Measurements from ENCODE around the gene ZNF263. TPM values are rescaled to one million over a fixed set of nuclear protein-coding genes. Genes with fewer than 3 reads are reported as not detected.

Gene ZNF263
- total and polyA plus RNA-seq, 2 of the 13 experiments (the other 11 are each of a cell fraction or from before 2014, with no cell fraction given): 10.2 to 41.2 TPM

- TF ChIP-seq ZSCAN5A (CRISPR knock-in tag; IDR thresholded peaks at IDR 0.05; ENCODE audit: borderline replicate concordance) (no peak), HNF4A (CRISPR knock-in tag; IDR thresholded peaks at IDR 0.05) (0 out of 2 replicates have a peak, but pooled peaks have one; percentile 17), ZNF10 (CRISPR knock-in tag; IDR thresholded peaks at IDR 0.05; ENCODE audit: borderline replicate concordance, low read depth) (no peak), ZNF564 (CRISPR knock-in tag; IDR thresholded peaks at IDR 0.05) (peak; percentile 49), MTF2 (CRISPR knock-in tag; IDR thresholded peaks at IDR 0.05; ENCODE audit: borderline replicate concordance) (no peak), ZNF382 (CRISPR knock-in tag; IDR thresholded peaks at IDR 0.05; ENCODE audit: borderline replicate concordance) (no peak), RBM39 (IDR thresholded peaks at IDR 0.05; ENCODE audit: low read depth, low read length, poor library complexity, severe bottlenecking) (no peak), BRCA1 (CRISPR knock-in tag; IDR thresholded peaks at IDR 0.05) (0 out of 2 replicates have a peak, but pooled peaks have one; percentile 29), ZC3H4 (CRISPR knock-in tag; IDR thresholded peaks at IDR 0.05; ENCODE audit: borderline replicate concordance) (no peak), ISX (CRISPR knock-in tag; conservative IDR thresholded peaks at IDR 0.05) (peak; percentile 3; the same call in 1 of the 2 replicates), PPARG (CRISPR knock-in tag; conservative IDR thresholded peaks at IDR 0.05) (no peak), PCBP1 (IDR thresholded peaks at IDR 0.05; ENCODE audit: borderline replicate concordance, low read depth, low read length) (no peak), HINFP (CRISPR knock-in tag; IDR thresholded peaks at IDR 0.05; ENCODE audit: low read depth) (0 out of 2 replicates have a peak, but pooled peaks have one; percentile 15), MAFF (IDR thresholded peaks at IDR 0.05; ENCODE audit: low read depth, low read length) (0 out of 2 replicates have a peak, but pooled peaks have one; percentile 13), ZNF772 (CRISPR knock-in tag; IDR thresholded peaks at IDR 0.05) (no peak; the same call in 1 of the 2 replicates), ZBTB8A (CRISPR knock-in tag; IDR thresholded peaks at IDR 0.05; ENCODE audit: borderline replicate concordance, low read depth) (no peak)
These were observed 1.1 kb upstream of the ZNF263 start (continued) for GRCh38 chr16:3282103-3282729.

All from HepG2 (cell line).